Liver (tissue), 9 donors: ENCODE results near the gene KIFC1. TPM values are rescaled to one million over a fixed set of nuclear protein-coding genes. Genes with fewer than 3 reads are reported as not detected.

Source experiments
- DNase-seq: peaks from one replicate; pipeline ENCODE4 v3.0.0-alpha.2; 2017; ENCODE audit warnings: low spot score
- H3K27ac ChIP-seq, 2 donors: one replicate each; pipeline ENCODE4 v1.7.0; 2013; ENCODE audit warnings: inconsistent platforms in 2 of 2, low read length in 2 of 2, control low read depth in 1 of 2, low read depth in 1 of 2, mild to moderate bottlenecking in 1 of 2
- H3K27me3 ChIP-seq, 4 donors: one replicate each; pipeline versions ENCODE4 v1.6.1 to v1.7.0; 2013; ENCODE audit warnings: low read length in 3 of 4, inconsistent platforms in 1 of 4, mild to moderate bottlenecking in 1 of 4, moderate library complexity in 1 of 4; ENCODE audit not compliant: control insufficient read depth in 4 of 4, insufficient read depth in 4 of 4
- H3K36me3 ChIP-seq, 4 donors: one replicate each; pipeline versions ENCODE4 v1.6.1 to v1.7.0; 2013; ENCODE audit warnings: low read length in 3 of 4, mild to moderate bottlenecking in 3 of 4, low read depth in 1 of 4, moderate library complexity in 1 of 4; ENCODE audit not compliant: control insufficient read depth in 4 of 4, insufficient read depth in 3 of 4
- H3K4me1 ChIP-seq, 4 donors: one replicate each; pipeline versions ENCODE4 v1.6.1 to v1.7.0; 2013; ENCODE audit warnings: low read length in 3 of 4, mild to moderate bottlenecking in 3 of 4, moderate library complexity in 1 of 4; ENCODE audit not compliant: control insufficient read depth in 4 of 4, insufficient read depth in 4 of 4
- H3K4me3 ChIP-seq, 3 donors: one replicate each; pipeline versions ENCODE4 v1.6.1 to v1.7.0; 2013; ENCODE audit warnings: low read length in 3 of 3, control low read depth in 1 of 3, low read depth in 1 of 3, mild to moderate bottlenecking in 1 of 3
- H3K9ac ChIP-seq, 2 donors: one replicate each; pipeline ENCODE4 v1.7.0; 2013; ENCODE audit warnings: low read length in 2 of 2, mild to moderate bottlenecking in 2 of 2, moderate library complexity in 2 of 2, control low read depth in 1 of 2, low read depth in 1 of 2
- H3K9me3 ChIP-seq, 4 donors: one replicate each; pipeline versions ENCODE4 v1.6.1 to v1.7.0; 2013; ENCODE audit warnings: low read length in 3 of 4; ENCODE audit not compliant: control insufficient read depth in 4 of 4
- ATF3 ChIP-seq: IDR thresholded peaks from 2 replicates; pipeline ENCODE4 v1.6.1; 2016; ENCODE audit warnings: antibody characterized with exemption
- CTCF ChIP-seq: fragments of 150-350 bp; IDR thresholded peaks from 2 replicates; pipeline ENCODE4 v1.5.1; 2017; ENCODE audit warnings: improper control_type of control experiment, low read depth, low read length; ENCODE audit not compliant: missing input control
- EGR1 ChIP-seq, 2 donors: IDR thresholded peaks; 2 replicates each; pipeline ENCODE4 v1.6.1; 2016 to 2018; ENCODE audit warnings: antibody characterized with exemption in 2 of 2, low read depth in 2 of 2
- FOXA1 ChIP-seq: IDR thresholded peaks from 2 replicates; pipeline ENCODE4 v1.6.1; 2016; ENCODE audit warnings: antibody characterized with exemption
- FOXA2 ChIP-seq: IDR thresholded peaks from 2 replicates; pipeline ENCODE4 v1.6.1; 2016; ENCODE audit warnings: antibody characterized with exemption
- GABPA ChIP-seq, 2 donors: IDR thresholded peaks in 1 of 2; conservative IDR thresholded peaks in 1 of 2; 2 replicates each; pipeline ENCODE4 v1.6.1; 2016; ENCODE audit warnings: antibody characterized with exemption in 2 of 2, mild to moderate bottlenecking in 1 of 2, moderate library complexity in 1 of 2
- HNF4A ChIP-seq, 2 donors: conservative IDR thresholded peaks; 2 replicates each; pipeline ENCODE4 v1.6.1; 2016; ENCODE audit warnings: antibody characterized with exemption in 2 of 2, mild to moderate bottlenecking in 2 of 2
- HNF4G ChIP-seq: IDR thresholded peaks from 2 replicates; pipeline ENCODE4 v1.6.1; 2016; ENCODE audit warnings: antibody characterized with exemption
- JUND ChIP-seq, 2 donors: IDR thresholded peaks; 2 replicates each; pipeline ENCODE4 v1.6.1; 2016; ENCODE audit warnings: antibody characterized with exemption in 2 of 2
- MAX ChIP-seq: IDR thresholded peaks from 2 replicates; pipeline ENCODE4 v1.6.1; 2016; ENCODE audit warnings: antibody characterized with exemption
- NR2F2 ChIP-seq: IDR thresholded peaks from 2 replicates; pipeline ENCODE4 v1.6.1; 2016; ENCODE audit warnings: antibody characterized with exemption
- RAD21 ChIP-seq, 2 donors: IDR thresholded peaks; 2 replicates each; pipeline ENCODE4 v1.6.1; 2016; ENCODE audit warnings: antibody characterized with exemption in 2 of 2, mild to moderate bottlenecking in 2 of 2
- REST ChIP-seq: IDR thresholded peaks from 2 replicates; pipeline ENCODE4 v1.6.1; 2016; ENCODE audit warnings: antibody characterized with exemption, mild to moderate bottlenecking
- RXRA ChIP-seq, 2 donors: IDR thresholded peaks; 2 replicates each; pipeline ENCODE4 v1.6.1; 2017 to 2018; ENCODE audit warnings: antibody characterized with exemption in 2 of 2, mild to moderate bottlenecking in 1 of 2
- SP1 ChIP-seq: IDR thresholded peaks from 2 replicates; pipeline ENCODE4 v1.6.1; 2018; ENCODE audit warnings: antibody characterized with exemption, mild to moderate bottlenecking
- YY1 ChIP-seq: IDR thresholded peaks from 2 replicates; pipeline ENCODE4 v1.6.1; 2016; ENCODE audit warnings: antibody characterized with exemption, mild to moderate bottlenecking
- ZBTB33 ChIP-seq: IDR thresholded peaks from 2 replicates; pipeline ENCODE4 v1.6.1; 2016; ENCODE audit warnings: antibody characterized with exemption
- WGBS: extraction: QIAGEN DNeasy Blood & Tissue Kit; methylation state at CpG from one replicate; pipeline ENCODE4 v1.1.7; 2013; 5-methylcytosine and 5-hydroxymethylcytosine counted together
- polyA plus RNA-seq, 2 donors: library from polyadenylated mRNA; stranded (reverse) in 1 of 2; unstranded in 1 of 2; fragments of 200-250 nt in 1 of 2; fragments of >200 nt in 1 of 2; fragmentation: Nextera tagmentation in 1 of 2; extraction: Ambion mirVana in 1 of 2; gene quantifications; one replicate each; pipeline versions ENCODE4 v1.2.1 to v1.2.3, GENCODE V29; 2013 to 2015
- total RNA-seq, 2 donors: library from RNA; depleted of rRNA; stranded (reverse); fragments of >200 nt; gene quantifications; one replicate each; pipeline ENCODE4 v1.2.3, GENCODE V29; 2014
- donor health status: healthy.
- donor health status: healthy.
- donor health status: healthy.
- donor health status: healthy.
- donor health status: healthy.

Gene KIFC1
- total and polyA plus RNA-seq, 4 donors, result 0.08 to 30.0 (median 1.3) TPM

- Histone ChIP-seq H3K4me1 (peaks cover 4 to 12% (median 8%) of the 10 kb centered on the region in 4 donors), H3K9me3 (no peaks in the 10 kb centered on the region), H3K4me3 (no peak overlapping the region), H3K36me3 (peaks cover 0 to 4% (median 1%) of the 10 kb centered on the region in 4 donors), H3K27ac (no peak overlapping the region), H3K9ac (no peak overlapping the region), H3K27me3 (no peaks in the 10 kb centered on the region)
- WGBS, result 93% methylated on average over 12 of the region's 12 CpGs
- DNase-seq, result no peak
- TF ChIP-seq FOXA1, result no peak
- TF ChIP-seq JUND (IDR thresholded peaks at IDR 0.05), result no peak
- no peak for TF ChIP-seq CTCF
- TF ChIP-seq RAD21 (IDR thresholded peaks at IDR 0.05), result no peak
- TF ChIP-seq FOXA2, result no peak
- TF ChIP-seq RXRA (IDR thresholded peaks at IDR 0.05), result no peak
- no peak for TF ChIP-seq YY1
- no peak for TF ChIP-seq NR2F2
- no peak for TF ChIP-seq HNF4G
- no peak for TF ChIP-seq SP1
- no peak for TF ChIP-seq HNF4A (conservative IDR thresholded peaks at IDR 0.05)
- no peak for TF ChIP-seq REST
- TF ChIP-seq ATF3, result no peak
These were observed 64.5 kb downstream of the KIFC1 start for GRCh38 chr6:33456156-33456555.

- Histone ChIP-seq H3K27me3 (no peaks in the 10 kb centered on the region), H3K27ac (no peak overlapping the region), H3K4me1 (peaks cover 4 to 9% (median 6%) of the 10 kb centered on the region in 4 donors), H3K4me3 (no peak overlapping the region), H3K36me3 (peaks cover 0 to 4% (median 1%) of the 10 kb centered on the region in 4 donors), H3K9ac (no peak overlapping the region), H3K9me3 (no peaks in the 10 kb centered on the region)
- TF ChIP-seq MAX (no peak), CTCF (no peak), ZBTB33 (no peak), YY1 (no peak), NR2F2 (no peak), JUND (IDR thresholded peaks at IDR 0.05) (no peak), HNF4G (no peak), FOXA2 (no peak), GABPA (IDR thresholded peaks at IDR 0.05 in 1 of 2, conservative IDR thresholded peaks at IDR 0.05 in 1 of 2) (no peak), REST (no peak), HNF4A (conservative IDR thresholded peaks at IDR 0.05) (no peak), EGR1 (IDR thresholded peaks at IDR 0.05; ENCODE audit: low read depth in 2 of 2) (no peak), ATF3 (no peak)
- DNase-seq, result no peak
- 68% methylated on average over 3 of the region's 3 CpGs for whole genome bisulfite sequencing
These were observed 67.1 kb downstream of the KIFC1 start for GRCh38 chr6:33458676-33459075.
